Heart left ventricle (tissue), 13 donors: ENCODE data around the gene USP47.

Experiments used
- CTCF ChIP-seq, 12 donors: fragments of 200-600 bp; sonication (generic) in 4 of 12; IDR thresholded peaks; one replicate each; pipeline versions ENCODE4 v1.5.0 to v1.8.0; 2018 to 2022; ENCODE audit warnings: antibody characterized with exemption in 12 of 12, mild to moderate bottlenecking in 5 of 12
- POLR2A ChIP-seq, 2 donors: fragments of 450-650 bp; IDR thresholded peaks; one replicate each; pipeline ENCODE4 v1.6.1; 2017; ENCODE audit warnings: antibody characterized with exemption in 2 of 2, mild to moderate bottlenecking in 2 of 2, moderate library complexity in 2 of 2
- donor health status: ischemic (EF 13 %, LVEDD 7.1; RV severe dilation, severe dysfunction).
- donor health status: DM: no; HTN: yes; CAD: no.
- donor health status: DM: no; HTN: no; CAD: no.
- donor health status: ischemic (EF 25% LVEDD 6.9; RV normal size, moderate dysfunction).
- donor health status: ischemic (EF 25% LVEDD 5.7; RV mildly dilated, moderate dysfunction).
- donor health status: ischemic (EF 35%, LVEDD 5.7; RV mildly dilated, moderate dysfunction).
- donor health status: nonischemic (EF 11% LVEDD 7.7; RV severe dilation, severe dysfunction).
- donor health status: DM: yes; HTN: yes; CAD: no.
- donor health status: PGD.
- donor health status: ischemic (EF 29% LVEDD 5.4; RV normal size, mild dysfunction).
- donor health status: nonischemic (EF 23%, LVEDD 6.1; RV moderate dilation, normal function).

GRCh38 chr11:11850668-11851067 lies 8.9 kb downstream of the USP47 start:
- TF ChIP-seq CTCF (IDR thresholded peaks at IDR 0.05): no peak
- TF ChIP-seq POLR2A (IDR thresholded peaks at IDR 0.05): no peak
